DOHH2 (cell line): ENCODE results near the gene NXPH2.

ENCODE experiments used
- H3F3A ChIP-seq: fragments of 200-600 bp; sonication (generic), shearing (Covaris generic); 2 replicates; pipeline ENCODE4 v1.6.0; 2016; ENCODE audit warnings: antibody characterized with exemption, mild to moderate bottlenecking; ENCODE audit not compliant: control insufficient read depth, insufficient read depth
- H3K27ac ChIP-seq: fragments of 200-600 bp; sonication (generic); 2 replicates; pipeline ENCODE4 v1.5.1; 2014; ENCODE audit warnings: low read depth, mild to moderate bottlenecking, low read length, moderate library complexity
- H3K27me3 ChIP-seq: fragments of 200-600 bp; sonication (generic); 2 replicates; pipeline ENCODE4 v1.6.1; 2014; ENCODE audit warnings: mild to moderate bottlenecking, low read length, mixed read lengths; ENCODE audit not compliant: control insufficient read depth
- H3K36me3 ChIP-seq: fragments of 200-600 bp; sonication (generic); 2 replicates; pipeline ENCODE4 v1.6.1; 2014; ENCODE audit warnings: mild to moderate bottlenecking, low read length, moderate library complexity, mixed read lengths; ENCODE audit not compliant: control insufficient read depth
- H3K4me1 ChIP-seq: fragments of 200-600 bp; sonication (generic); 2 replicates; pipeline ENCODE4 v1.6.1; 2014; ENCODE audit warnings: mild to moderate bottlenecking, low read length, mixed read lengths; ENCODE audit not compliant: control insufficient read depth
- H3K4me2 ChIP-seq: fragments of 200-600 bp; sonication (generic); 2 replicates; pipeline ENCODE4 v1.6.0; 2014; ENCODE audit warnings: mild to moderate bottlenecking, low read length, moderate library complexity
- H3K4me3 ChIP-seq: fragments of 200-600 bp; sonication (generic); 2 replicates; pipeline ENCODE4 v1.5.1; 2014; ENCODE audit warnings: mild to moderate bottlenecking, low read length, mixed read lengths
- H3K79me2 ChIP-seq: fragments of 200-600 bp; sonication (generic); 2 replicates; pipeline ENCODE4 v1.6.1; 2014; ENCODE audit warnings: mild to moderate bottlenecking, low read length, mixed read lengths; ENCODE audit not compliant: control insufficient read depth
- H3K9me2 ChIP-seq: fragments of 200-600 bp; sonication (generic); replicated peaks from 2 replicates; pipeline ENCODE4 v1.6.1; 2014; ENCODE audit warnings: mild to moderate bottlenecking, low read length, mixed read lengths; ENCODE audit not compliant: control insufficient read depth
- H3K9me3 ChIP-seq: fragments of 200-600 bp; sonication (generic); 2 replicates; pipeline ENCODE4 v1.6.1; 2014; ENCODE audit warnings: antibody characterized with exemption, low read length, mixed read lengths; ENCODE audit not compliant: control insufficient read depth, insufficient read depth
- H4K20me1 ChIP-seq: fragments of 200-600 bp; sonication (generic); 2 replicates; pipeline ENCODE4 v1.6.0; 2014; ENCODE audit warnings: low read depth, mild to moderate bottlenecking, antibody characterized with exemption, low read length, moderate library complexity; ENCODE audit not compliant: control insufficient read depth, insufficient read depth
- CTCF ChIP-seq: fragments of 200-600 bp; sonication (generic); IDR thresholded peaks from one replicate; pipeline ENCODE4 v1.5.1; 2014; ENCODE audit warnings: antibody characterized with exemption, mild to moderate bottlenecking, low read depth, low read length; ENCODE audit not compliant: poor library complexity, severe bottlenecking
- EZH2phosphoT487 ChIP-seq: fragments of 200-600 bp; sonication (generic); IDR thresholded peaks from 2 replicates; pipeline ENCODE4 v1.6.1; 2017; ENCODE audit warnings: borderline replicate concordance, mild to moderate bottlenecking, antibody characterized with exemption, low read length, moderate library complexity, mixed read lengths

Gene NXPH2

GRCh38 chr2:138713504-138713903 is 66.7 kb downstream of the NXPH2 start:
- no peak for TF ChIP-seq EZH2phosphoT487
- no peak overlapping the region for H3K27ac ChIP-seq
- H3K27me3 ChIP-seq = no peaks in the 10 kb centered on the region
- H3K36me3 ChIP-seq = no peaks in the 10 kb centered on the region
- H4K20me1 ChIP-seq = no peaks in the 10 kb centered on the region
- H3K4me3 ChIP-seq = no peak overlapping the region
- no peaks in the 10 kb centered on the region for H3F3A ChIP-seq
- no peaks in the 10 kb centered on the region for H3K4me1 ChIP-seq
- H3K79me2 ChIP-seq = no peaks in the 10 kb centered on the region
- H3K9me3 ChIP-seq = no peaks in the 10 kb centered on the region
- no peaks in the 10 kb centered on the region for H3K9me2 ChIP-seq
- H3K4me2 ChIP-seq = no peak overlapping the region

- Histone ChIP-seq H3K27me3 (no peaks in the 10 kb centered on the region), H3K4me2 (no peak overlapping the region), H3K27ac (no peak overlapping the region), H3K9me3 (no peaks in the 10 kb centered on the region), H3F3A (no peaks in the 10 kb centered on the region), H3K9me2 (no peaks in the 10 kb centered on the region), H4K20me1 (no peaks in the 10 kb centered on the region), H3K36me3 (no peaks in the 10 kb centered on the region), H3K79me2 (no peaks in the 10 kb centered on the region), H3K4me1 (no peaks in the 10 kb centered on the region), H3K4me3 (no peak overlapping the region)
- TF ChIP-seq CTCF = no peak
- no peak for TF ChIP-seq EZH2phosphoT487
Measured at GRCh38 chr2:138713069-138713496, 67.1 kb downstream of the NXPH2 start.

- Histone ChIP-seq H3K36me3 (no peaks in the 10 kb centered on the region), H3K4me1 (no peaks in the 10 kb centered on the region), H3F3A (no peaks in the 10 kb centered on the region), H3K79me2 (no peaks in the 10 kb centered on the region), H3K4me2 (no peak overlapping the region), H3K9me2 (no peaks in the 10 kb centered on the region), H3K27ac (no peak overlapping the region), H3K27me3 (no peaks in the 10 kb centered on the region), H4K20me1 (no peaks in the 10 kb centered on the region), H3K9me3 (no peaks in the 10 kb centered on the region), H3K4me3 (no peak overlapping the region)
- TF ChIP-seq EZH2phosphoT487 = no peak
- no peak for TF ChIP-seq CTCF
Measured at GRCh38 chr2:138712212-138712979, 67.8 kb downstream of the NXPH2 start.

GRCh38 chr2:138711812-138712211 is 68.4 kb downstream of the NXPH2 start:
- Histone ChIP-seq H3K27me3 (no peaks in the 10 kb centered on the region), H3K4me3 (no peak overlapping the region), H4K20me1 (no peaks in the 10 kb centered on the region), H3K4me2 (no peak overlapping the region), H3K79me2 (no peaks in the 10 kb centered on the region), H3F3A (no peaks in the 10 kb centered on the region), H3K27ac (no peak overlapping the region), H3K4me1 (no peaks in the 10 kb centered on the region), H3K36me3 (no peaks in the 10 kb centered on the region), H3K9me3 (no peaks in the 10 kb centered on the region), H3K9me2 (no peaks in the 10 kb centered on the region)
- no peak for TF ChIP-seq CTCF
- TF ChIP-seq EZH2phosphoT487 = no peak
